SK-N-SH treated with all-trans-retinoic acid at 6 μM for 48 hours (cell line): ENCODE results near the gene COL10A1.

Experiments
- ATAC-seq: fragments of 200-7000 bp; cut with Tn5 transposase; 3 replicates; pipeline ENCODE4 v1.9.1; 2020; ENCODE audit warnings: mild to moderate bottlenecking, moderate library complexity
- ARNTL ChIP-seq: fragments of 450-650 bp; formaldehyde crosslinking; IDR thresholded peaks from 2 replicates; pipeline ENCODE4 v1.5.0; 2020; ENCODE audit warnings: low read depth, mild to moderate bottlenecking, moderate library complexity, borderline replicate concordance
- BACH2 ChIP-seq: fragments of 250-450 bp; sonication (Bioruptor Pico); IDR thresholded peaks from 2 replicates; pipeline ENCODE4 v1.9.0; 2021; ENCODE audit warnings: mild to moderate bottlenecking, borderline replicate concordance
- CSDC2 ChIP-seq: fragments of 250-450 bp; sonication (Bioruptor Pico); IDR thresholded peaks from 2 replicates; pipeline ENCODE4 v1.5.0; 2020; ENCODE audit warnings: mild to moderate bottlenecking, moderate library complexity
- ESRRG ChIP-seq: fragments of 250-450 bp; sonication (Bioruptor Pico); IDR thresholded peaks from 2 replicates; pipeline ENCODE4 v1.6.1; 2021; ENCODE audit warnings: mild to moderate bottlenecking
- ISL1 ChIP-seq: fragments of 250-450 bp; sonication (Bioruptor Pico); IDR thresholded peaks from 2 replicates; pipeline ENCODE4 v2.1.2; 2022; ENCODE audit warnings: mild to moderate bottlenecking, moderate library complexity
- OSR1 ChIP-seq: fragments of 250-450 bp; sonication (Bioruptor Pico); IDR thresholded peaks from 2 replicates; pipeline ENCODE4 v1.8.0; 2022; ENCODE audit warnings: moderate library complexity, mild to moderate bottlenecking, inconsistent platforms
- POU6F1 ChIP-seq: fragments of 250-450 bp; sonication (Bioruptor Pico); IDR thresholded peaks from 2 replicates; pipeline ENCODE4 v1.8.0; 2021; ENCODE audit warnings: low read depth, mild to moderate bottlenecking, moderate library complexity, borderline replicate concordance
- PPARA ChIP-seq: fragments of 250-450 bp; sonication (Bioruptor Pico); IDR thresholded peaks from 2 replicates; pipeline ENCODE4 v1.5.0; 2020; ENCODE audit warnings: mild to moderate bottlenecking, borderline replicate concordance
- RARB ChIP-seq: fragments of 250-450 bp; sonication (Bioruptor Pico); IDR thresholded peaks from 2 replicates; pipeline ENCODE4 v1.8.0; 2021; ENCODE audit warnings: mild to moderate bottlenecking, moderate library complexity
- SNAI2 ChIP-seq: fragments of 250-450 bp; sonication (Bioruptor Pico); IDR thresholded peaks from 2 replicates; pipeline ENCODE4 v1.5.0; 2020; ENCODE audit warnings: mild to moderate bottlenecking, moderate library complexity
- TCF4 ChIP-seq: fragments of 250-450 bp; sonication (Bioruptor Pico); IDR thresholded peaks from 2 replicates; pipeline ENCODE4 v1.8.0; 2021; ENCODE audit warnings: mild to moderate bottlenecking, moderate library complexity, borderline replicate concordance
- TSHZ2 ChIP-seq: fragments of 250-450 bp; sonication (Bioruptor Pico); IDR thresholded peaks from 2 replicates; pipeline ENCODE4 v1.5.0; 2020; ENCODE audit warnings: mild to moderate bottlenecking, moderate library complexity
- ZC3H10 ChIP-seq: fragments of 250-450 bp; sonication (Bioruptor Pico); IDR thresholded peaks from 2 replicates; pipeline ENCODE4 v1.5.1; 2021; ENCODE audit warnings: mild to moderate bottlenecking, moderate library complexity
- ZFP3 ChIP-seq: fragments of 250-450 bp; sonication (Bioruptor Pico); IDR thresholded peaks from 2 replicates; pipeline ENCODE4 v1.5.0; 2020; ENCODE audit warnings: mild to moderate bottlenecking, moderate library complexity
- ZFP30 ChIP-seq: fragments of 450-650 bp; formaldehyde crosslinking; IDR thresholded peaks from 2 replicates; pipeline ENCODE4 v1.5.0; 2022; ENCODE audit warnings: mild to moderate bottlenecking, moderate library complexity
- ZNF565 ChIP-seq: fragments of 450-650 bp; formaldehyde crosslinking; conservative IDR thresholded peaks from 2 replicates; pipeline ENCODE4 v1.5.0; 2020; ENCODE audit warnings: low read depth, mild to moderate bottlenecking, moderate library complexity
- ZNF70 ChIP-seq: fragments of 450-650 bp; formaldehyde crosslinking; IDR thresholded peaks from 2 replicates; pipeline ENCODE4 v1.5.0; 2020; ENCODE audit warnings: mild to moderate bottlenecking, moderate library complexity
- ZNF8 ChIP-seq: fragments of 450-650 bp; formaldehyde crosslinking; IDR thresholded peaks from 2 replicates; pipeline ENCODE4 v1.5.0; 2020; ENCODE audit warnings: mild to moderate bottlenecking, moderate library complexity

The COL10A1 gene

GRCh38 chr6:116127771-116128493 is 2.0 kb upstream of the COL10A1 start:
- peak; percentile 86 for ATAC-seq
- TF ChIP-seq CSDC2 (CRISPR knock-in tag) (no peak), TCF4 (CRISPR knock-in tag) (peak; percentile 45; the same call in 1 of the 2 replicates), ZC3H10 (CRISPR knock-in tag) (0 out of 2 replicates have a peak, but pooled peaks have one; percentile 37)

- no peak for ATAC-seq
- TF ChIP-seq ZFP30 (CRISPR knock-in tag) (no peak), PPARA (CRISPR knock-in tag) (no peak), ESRRG (CRISPR knock-in tag) (no peak), RARB (CRISPR knock-in tag) (no peak), CSDC2 (CRISPR knock-in tag) (no peak)
Observed at GRCh38 chr6:116120430-116120829, 5.5 kb downstream of the COL10A1 start.

- no peak for TF ChIP-seq ZC3H10 (CRISPR knock-in tag)
- TF ChIP-seq ZNF70 (CRISPR knock-in tag): no peak
- TF ChIP-seq ARNTL: no peak
- no peak for TF ChIP-seq OSR1
- no peak; the same call in 2 of the 3 replicates for ATAC-seq
Observed at GRCh38 chr6:116118608-116119007, 7.3 kb downstream of the COL10A1 start.

GRCh38 chr6:116115781-116116180 is 10.2 kb downstream of the COL10A1 start:
- ATAC-seq: no peak
- no peak for TF ChIP-seq CSDC2 (CRISPR knock-in tag)
- TF ChIP-seq ZFP3 (CRISPR knock-in tag): no peak
- TF ChIP-seq ZNF8 (CRISPR knock-in tag): no peak
- no peak for TF ChIP-seq ZNF565
- no peak for TF ChIP-seq RARB (CRISPR knock-in tag)
- TF ChIP-seq TSHZ2 (CRISPR knock-in tag): no peak
- no peak for TF ChIP-seq SNAI2 (CRISPR knock-in tag)
- no peak for TF ChIP-seq ZFP30 (CRISPR knock-in tag)
- TF ChIP-seq ISL1 (CRISPR knock-in tag): no peak
- TF ChIP-seq ZNF70 (CRISPR knock-in tag): no peak
- no peak for TF ChIP-seq BACH2
- no peak for TF ChIP-seq OSR1
- no peak for TF ChIP-seq ESRRG (CRISPR knock-in tag)

GRCh38 chr6:116113386-116113785 is 12.5 kb downstream of the COL10A1 start:
- no peak for ATAC-seq
- no peak for TF ChIP-seq TSHZ2 (CRISPR knock-in tag)
- no peak for TF ChIP-seq CSDC2 (CRISPR knock-in tag)
- no peak for TF ChIP-seq SNAI2 (CRISPR knock-in tag)
- TF ChIP-seq ZNF565: no peak
- no peak for TF ChIP-seq TCF4 (CRISPR knock-in tag)

GRCh38 chr6:116111552-116112528 is 14.1 kb downstream of the COL10A1 start:
- TF ChIP-seq ZNF565 (no peak), CSDC2 (CRISPR knock-in tag) (no peak), ARNTL (no peak), ZNF8 (CRISPR knock-in tag) (no peak), OSR1 (no peak), TSHZ2 (CRISPR knock-in tag) (no peak), SNAI2 (CRISPR knock-in tag) (no peak), POU6F1 (CRISPR knock-in tag) (no peak), ZFP3 (CRISPR knock-in tag) (no peak), TCF4 (CRISPR knock-in tag) (no peak)
- TF ChIP-seq, all 23 proteins: peak for 0
- peak; percentile 87 for ATAC-seq
